Endothelial cell of umbilical vein (primary cell): ENCODE results near the gene ZIM2.

Source experiments
- EZH2 ChIP-seq: IDR thresholded peaks from 2 replicates; pipeline ENCODE4 v1.6.1; 2012; ENCODE audit warnings: borderline replicate concordance, low read depth, mild to moderate bottlenecking, moderate library complexity, low read length, inconsistent platforms; ENCODE audit not compliant: severe bottlenecking
- POLR2A ChIP-seq: IDR thresholded peaks from 2 replicates; pipeline ENCODE4 v1.6.1; 2012; ENCODE audit warnings: low read depth, mild to moderate bottlenecking, control low read depth, low read length
- TF ChIP-seq, protein P1 (sequence below), 2 donors: IDR thresholded peaks; 1 replicate in 1 of 2; 2 replicates in 1 of 2; pipeline ENCODE4 v1.5.1; 2011; ENCODE audit warnings: low read length in 2 of 2, mild to moderate bottlenecking in 2 of 2, moderate library complexity in 2 of 2, control low read depth in 1 of 2, inconsistent platforms in 1 of 2, low read depth in 1 of 2; ENCODE audit not compliant: insufficient read depth in 1 of 2; ENCODE audit errors: extremely low read depth in 1 of 2

DNA sequence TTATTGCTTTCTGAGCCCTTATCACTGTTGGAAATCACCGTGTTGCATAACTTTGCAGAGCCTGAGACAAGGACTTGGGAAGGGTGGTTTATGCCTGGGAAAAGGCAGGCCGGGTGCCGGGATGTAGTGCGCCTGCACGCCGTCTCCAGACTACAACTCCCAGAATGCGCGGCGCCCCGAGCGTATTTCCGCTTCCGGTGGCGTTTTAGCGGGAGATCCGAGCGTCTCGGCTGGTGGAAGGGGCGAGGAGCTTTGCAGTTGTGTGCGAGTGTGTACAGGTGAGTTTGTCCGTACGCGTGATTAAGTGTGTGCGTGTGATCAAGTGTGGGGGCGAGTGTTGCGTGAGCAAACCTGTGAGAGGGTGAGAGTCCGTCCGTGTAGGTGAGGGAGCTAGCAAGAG is 75.4 kb downstream of the ZIM2 start:
- TF ChIP-seq, protein P1, sequence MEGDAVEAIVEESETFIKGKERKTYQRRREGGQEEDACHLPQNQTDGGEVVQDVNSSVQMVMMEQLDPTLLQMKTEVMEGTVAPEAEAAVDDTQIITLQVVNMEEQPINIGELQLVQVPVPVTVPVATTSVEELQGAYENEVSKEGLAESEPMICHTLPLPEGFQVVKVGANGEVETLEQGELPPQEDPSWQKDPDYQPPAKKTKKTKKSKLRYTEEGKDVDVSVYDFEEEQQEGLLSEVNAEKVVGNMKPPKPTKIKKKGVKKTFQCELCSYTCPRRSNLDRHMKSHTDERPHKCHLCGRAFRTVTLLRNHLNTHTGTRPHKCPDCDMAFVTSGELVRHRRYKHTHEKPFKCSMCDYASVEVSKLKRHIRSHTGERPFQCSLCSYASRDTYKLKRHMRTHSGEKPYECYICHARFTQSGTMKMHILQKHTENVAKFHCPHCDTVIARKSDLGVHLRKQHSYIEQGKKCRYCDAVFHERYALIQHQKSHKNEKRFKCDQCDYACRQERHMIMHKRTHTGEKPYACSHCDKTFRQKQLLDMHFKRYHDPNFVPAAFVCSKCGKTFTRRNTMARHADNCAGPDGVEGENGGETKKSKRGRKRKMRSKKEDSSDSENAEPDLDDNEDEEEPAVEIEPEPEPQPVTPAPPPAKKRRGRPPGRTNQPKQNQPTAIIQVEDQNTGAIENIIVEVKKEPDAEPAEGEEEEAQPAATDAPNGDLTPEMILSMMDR (IDR thresholded peaks at IDR 0.05; ENCODE audit: extremely low read depth in 1 of 2, insufficient read depth in 1 of 2, low read depth in 1 of 2, low read length in 2 of 2), result no peak
- no peak for TF ChIP-seq POLR2A
- no peak for TF ChIP-seq EZH2
